Activated naive CD4-positive, alpha-beta T cell treated with anti-CD3 and anti-CD28 coated beads, Interleukin-2, amount 10 ng/mL, durations not matched to agents 7 days and 5 days (primary cell): Measurements from ENCODE around the gene TFCP2.

Experiments
- CTCF ChIA-PET: fragments of 350-600 bp; sonication (Branson Sonifier 250); formaldehyde crosslinking; loops from one replicate; lab custom pipeline; 2021; ENCODE audit warnings: antibody characterized with exemption; lab: Charles Lee
- DNase-seq: peaks from one replicate; pipeline ENCODE4 v3.0.0-alpha.2; 2020
- H3K27ac Mint-ChIP-seq: one replicate; pipeline ENCODE4 v1.8.0; 2021; ENCODE audit warnings: mild to moderate bottlenecking, moderate library complexity, mixed read lengths
- H3K27me3 Mint-ChIP-seq: one replicate; pipeline ENCODE4 v1.8.0; 2021; ENCODE audit warnings: mild to moderate bottlenecking, mixed read lengths
- H3K36me3 Mint-ChIP-seq: one replicate; pipeline ENCODE4 v1.8.0; 2021; ENCODE audit warnings: mixed read lengths
- H3K4me1 Mint-ChIP-seq: one replicate; pipeline ENCODE4 v1.8.0; 2021; ENCODE audit warnings: mixed read lengths
- H3K4me3 Mint-ChIP-seq: one replicate; pipeline ENCODE4 v1.8.0; 2021; ENCODE audit warnings: mild to moderate bottlenecking, moderate library complexity, mixed read lengths
- H3K9me3 Mint-ChIP-seq: one replicate; pipeline ENCODE4 v1.8.0; 2021; ENCODE audit warnings: mixed read lengths

Gene TFCP2

DNA sequence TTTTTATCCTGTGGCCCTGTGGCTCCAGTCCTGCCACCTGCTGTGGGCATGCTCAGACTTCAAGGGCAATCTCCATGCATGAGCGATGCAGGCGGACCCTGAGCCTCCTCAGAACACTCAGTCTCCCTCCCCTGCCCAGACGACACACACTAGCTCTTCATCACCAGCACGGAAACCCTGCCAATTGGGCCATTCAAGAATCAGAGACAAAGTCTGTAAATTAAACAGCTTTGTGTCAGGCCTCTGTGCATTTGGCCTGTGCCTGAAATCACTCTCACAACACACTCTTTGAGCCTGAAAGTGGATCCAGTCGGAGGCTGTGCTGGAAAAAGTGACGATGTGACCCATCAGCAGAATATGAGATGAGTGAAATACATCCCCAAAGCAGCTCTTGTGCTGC is 32.4 kb upstream of the TFCP2 start:
- Mint-ChIP-seq H3K27ac (no peak overlapping the region), H3K27me3 (peaks cover 3% of the 10 kb centered on the region), H3K4me1 (peaks cover 14% of the 10 kb centered on the region), H3K9me3 (no peaks in the 10 kb centered on the region), H3K4me3 (no peak overlapping the region), H3K36me3 (no peaks in the 10 kb centered on the region)
- DNase-seq, result no peak
- CTCF ChIA-PET, result interaction anchor here (1.2 kb wide), 1 partner anchor 136 kb away, joined by 5 read pairs; no protein-coding TSS in a partner anchor

DNA sequence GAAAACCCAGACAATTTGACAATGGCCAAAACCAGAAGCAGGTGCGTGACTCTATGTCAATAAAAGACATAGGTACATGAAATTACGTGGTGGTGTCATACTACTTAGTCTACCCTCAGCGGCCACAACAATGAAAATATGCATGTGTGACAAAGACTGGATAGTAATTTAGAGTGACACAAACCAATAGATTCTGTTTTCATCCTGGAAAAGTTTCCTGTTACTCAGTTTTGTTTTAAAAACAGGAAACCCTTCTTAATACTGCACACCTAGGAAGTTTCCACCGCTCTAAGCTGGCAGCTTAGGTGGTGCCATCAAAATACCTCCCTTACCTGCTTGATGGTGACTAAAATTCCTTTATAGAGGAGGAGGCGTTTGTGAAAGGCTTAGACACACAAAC is 29.8 kb upstream of the TFCP2 start:
- no peak for DNase-seq
- Mint-ChIP-seq H3K9me3 (no peaks in the 10 kb centered on the region), H3K27ac (peak overlapping the region; percentile 71), H3K27me3 (no peaks in the 10 kb centered on the region), H3K4me3 (no peak overlapping the region), H3K36me3 (no peaks in the 10 kb centered on the region), H3K4me1 (peaks cover 14% of the 10 kb centered on the region)
- CTCF ChIA-PET, result no interaction called here

GRCh38 chr12:51200806-51201205 is 27.9 kb upstream of the TFCP2 start:
- Mint-ChIP-seq H3K27me3 (no peaks in the 10 kb centered on the region), H3K9me3 (no peaks in the 10 kb centered on the region), H3K4me1 (peaks cover 14% of the 10 kb centered on the region), H3K36me3 (no peaks in the 10 kb centered on the region), H3K27ac (no peak overlapping the region), H3K4me3 (no peak overlapping the region)
- no peak for DNase-seq
- CTCF ChIA-PET, result no interaction called here

DNA sequence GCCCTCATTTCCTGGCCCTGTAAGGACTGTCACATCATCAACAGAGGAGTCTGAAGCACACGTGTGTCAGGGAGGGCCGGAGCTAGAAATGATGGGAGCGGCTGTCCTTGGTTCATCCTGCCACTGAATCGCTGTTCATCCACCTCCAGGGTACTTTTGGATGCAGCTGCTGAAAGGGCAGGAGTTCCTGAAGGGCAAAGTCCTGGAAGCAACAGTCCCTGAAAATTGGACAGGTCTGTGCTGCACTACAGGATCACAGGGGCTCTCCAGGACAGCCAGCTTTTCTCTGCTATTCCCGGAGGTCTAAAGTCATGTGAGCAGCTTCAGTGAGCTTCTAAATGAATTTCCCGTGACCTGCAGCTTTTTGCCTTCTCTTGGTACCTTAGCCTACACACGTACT is 27.2 kb upstream of the TFCP2 start:
- Mint-ChIP-seq H3K27ac (no peak overlapping the region), H3K36me3 (no peaks in the 10 kb centered on the region), H3K9me3 (no peaks in the 10 kb centered on the region), H3K4me3 (no peak overlapping the region), H3K27me3 (no peaks in the 10 kb centered on the region), H3K4me1 (peaks cover 14% of the 10 kb centered on the region)
- no peak for DNase-seq
- CTCF ChIA-PET, result no interaction called here

DNA sequence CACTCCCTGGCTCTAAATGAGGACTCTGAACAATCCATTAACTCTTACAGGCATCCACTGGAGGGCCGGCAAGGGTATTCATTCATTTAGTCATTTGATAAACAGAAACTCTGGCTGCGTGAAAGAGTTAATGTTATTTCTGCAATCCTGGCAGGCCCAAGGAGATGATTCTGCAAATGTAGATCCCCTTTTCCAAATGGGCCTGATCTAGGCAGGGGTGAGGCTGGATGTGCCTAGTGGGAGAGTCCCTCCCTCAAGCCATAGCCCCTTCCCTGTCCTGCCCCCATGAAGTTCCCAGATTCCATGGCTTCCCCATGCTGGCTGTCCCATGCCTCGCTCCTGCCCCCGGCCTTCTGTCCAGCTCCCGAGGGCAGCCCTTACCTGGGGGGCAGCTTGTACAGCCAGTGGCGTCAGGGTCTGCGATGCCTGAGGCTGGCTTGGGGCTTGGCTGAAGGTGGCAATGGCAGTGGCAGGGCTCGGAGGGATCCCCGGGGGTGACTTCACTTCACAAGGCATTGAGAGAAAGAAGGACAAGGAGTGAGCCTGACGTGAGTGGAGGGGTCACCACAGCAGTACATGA is 26.5 kb upstream of the TFCP2 start:
- Mint-ChIP-seq H3K4me3 (no peak overlapping the region), H3K27ac (no peak overlapping the region), H3K36me3 (no peaks in the 10 kb centered on the region), H3K27me3 (no peaks in the 10 kb centered on the region), H3K4me1 (peaks cover 14% of the 10 kb centered on the region), H3K9me3 (no peaks in the 10 kb centered on the region)
- CTCF ChIA-PET, result no interaction called here
- no peak for DNase-seq

- Mint-ChIP-seq H3K4me3 (no peak overlapping the region), H3K27ac (no peak overlapping the region)
- CTCF ChIA-PET, result no interaction called here
These were observed 25.8 kb upstream of the TFCP2 start for GRCh38 chr12:51198568-51199365.

GRCh38 chr12:51197736-51198567 is 25.0 kb upstream of the TFCP2 start:
- no peak overlapping the region for H3K27ac Mint-ChIP-seq
- no peaks in the 10 kb centered on the region for H3K36me3 Mint-ChIP-seq
- no peak for DNase-seq
- no peaks in the 10 kb centered on the region for H3K27me3 Mint-ChIP-seq
- H3K4me3 Mint-ChIP-seq, result no peak overlapping the region
- H3K9me3 Mint-ChIP-seq, result no peaks in the 10 kb centered on the region
- CTCF ChIA-PET, result no interaction called here
- peaks cover 6% of the 10 kb centered on the region for H3K4me1 Mint-ChIP-seq

More at GRCh38 chr12:51198568-51199365, 25.8 kb upstream of the TFCP2 start:
- peaks cover 14% of the 10 kb centered on the region for H3K4me1 Mint-ChIP-seq
- H3K9me3 Mint-ChIP-seq, result no peaks in the 10 kb centered on the region
- H3K27me3 Mint-ChIP-seq, result no peaks in the 10 kb centered on the region
- H3K36me3 Mint-ChIP-seq, result no peaks in the 10 kb centered on the region
- DNase-seq, result no peak

DNA sequence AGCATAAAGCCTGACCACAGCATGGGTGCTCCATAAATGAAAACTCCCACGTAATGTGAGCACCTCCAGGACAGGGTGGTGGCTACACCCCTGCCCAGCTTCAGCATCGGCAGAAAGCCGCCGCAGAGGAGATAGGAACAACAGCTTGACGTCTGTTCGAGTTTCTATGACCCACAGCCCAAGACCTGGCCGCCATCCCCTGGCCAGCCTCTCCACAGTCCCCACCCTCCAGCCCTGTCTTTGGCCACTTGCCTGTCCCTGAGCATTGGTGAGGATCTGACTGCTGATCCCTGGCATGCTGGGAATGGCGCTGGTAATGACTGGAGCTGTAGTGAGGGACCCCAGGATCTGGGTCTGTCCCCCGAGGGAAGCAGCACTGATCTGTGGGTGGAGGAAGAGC is 23.6 kb upstream of the TFCP2 start:
- no peak for DNase-seq
- CTCF ChIA-PET, result no interaction called here
- Mint-ChIP-seq H3K27me3 (no peaks in the 10 kb centered on the region), H3K4me3 (no peak overlapping the region), H3K4me1 (no peaks in the 10 kb centered on the region), H3K27ac (no peak overlapping the region), H3K36me3 (no peaks in the 10 kb centered on the region), H3K9me3 (no peaks in the 10 kb centered on the region)

DNA sequence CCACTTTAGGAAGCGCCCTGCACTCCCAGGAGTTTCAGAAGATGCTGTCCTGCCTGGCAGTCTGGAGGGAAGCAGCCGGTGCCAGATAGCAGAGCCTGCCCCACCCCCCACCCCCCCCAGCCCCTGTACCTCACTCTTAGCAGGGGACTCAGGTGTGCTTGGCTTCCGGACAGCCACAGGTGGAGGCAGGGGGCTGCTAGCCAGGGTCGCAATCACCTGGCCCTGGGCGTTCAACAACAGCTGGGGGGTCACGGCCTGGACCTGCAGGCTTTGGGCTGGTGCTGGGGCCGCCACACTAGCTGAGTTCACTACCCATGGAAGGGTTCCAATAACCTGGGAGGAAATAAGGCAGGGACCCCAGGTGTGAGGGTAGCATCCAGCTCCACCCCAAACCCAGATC is 22.9 kb upstream of the TFCP2 start:
- Mint-ChIP-seq H3K9me3 (no peaks in the 10 kb centered on the region), H3K4me1 (no peaks in the 10 kb centered on the region), H3K27ac (no peak overlapping the region), H3K4me3 (no peak overlapping the region), H3K27me3 (no peaks in the 10 kb centered on the region), H3K36me3 (no peaks in the 10 kb centered on the region)
- CTCF ChIA-PET, result interaction anchor here (0.5 kb wide), 1 partner anchor 13 kb away, joined by 3 read pairs; no protein-coding TSS in a partner anchor
- no peak for DNase-seq

DNA sequence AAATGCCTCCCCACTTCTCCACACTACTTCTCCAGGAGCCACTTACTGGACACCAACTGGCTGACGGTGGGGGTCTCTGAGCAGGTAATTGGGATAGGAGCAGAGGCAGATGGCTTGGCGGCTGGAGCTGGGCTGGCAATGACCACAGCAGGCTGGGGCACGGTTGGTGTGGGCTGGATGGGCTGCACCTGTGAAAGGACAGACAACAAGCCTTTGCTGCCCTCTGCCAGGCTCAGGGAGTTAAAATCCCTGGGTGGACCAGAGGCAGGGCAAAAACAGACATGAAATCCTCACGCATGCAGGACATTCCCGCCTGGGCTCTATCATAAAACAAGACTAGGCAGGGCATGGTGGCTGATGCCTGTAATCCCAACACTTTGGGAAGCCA is 19.3 kb upstream of the TFCP2 start:
- no peak for DNase-seq
- Mint-ChIP-seq H3K27ac (no peak overlapping the region), H3K4me1 (no peaks in the 10 kb centered on the region), H3K27me3 (no peaks in the 10 kb centered on the region), H3K36me3 (no peaks in the 10 kb centered on the region), H3K4me3 (no peak overlapping the region), H3K9me3 (no peaks in the 10 kb centered on the region)
- CTCF ChIA-PET, result no interaction called here

- H3K9me3 Mint-ChIP-seq, result no peaks in the 10 kb centered on the region
- CTCF ChIA-PET, result no interaction called here
- H3K4me1 Mint-ChIP-seq, result no peaks in the 10 kb centered on the region
- H3K27me3 Mint-ChIP-seq, result no peaks in the 10 kb centered on the region
- H3K27ac Mint-ChIP-seq, result no peak overlapping the region
- no peak for DNase-seq
- H3K36me3 Mint-ChIP-seq, result no peaks in the 10 kb centered on the region
- no peak overlapping the region for H3K4me3 Mint-ChIP-seq
These were observed 18.8 kb upstream of the TFCP2 start for GRCh38 chr12:51191516-51192283.

GRCh38 chr12:51190820-51191219 is 17.9 kb upstream of the TFCP2 start:
- CTCF ChIA-PET, result no interaction called here
- H3K4me3 Mint-ChIP-seq, result no peak overlapping the region
- H3K4me1 Mint-ChIP-seq, result no peaks in the 10 kb centered on the region
- no peaks in the 10 kb centered on the region for H3K9me3 Mint-ChIP-seq
- no peaks in the 10 kb centered on the region for H3K36me3 Mint-ChIP-seq
- no peaks in the 10 kb centered on the region for H3K27me3 Mint-ChIP-seq
- no peak for DNase-seq
- H3K27ac Mint-ChIP-seq, result no peak overlapping the region

- DNase-seq, result no peak
- Mint-ChIP-seq H3K27me3 (no peaks in the 10 kb centered on the region), H3K36me3 (no peaks in the 10 kb centered on the region), H3K9me3 (no peaks in the 10 kb centered on the region), H3K4me3 (no peak overlapping the region), H3K4me1 (no peaks in the 10 kb centered on the region), H3K27ac (no peak overlapping the region)
- CTCF ChIA-PET, result interaction anchor here (0.6 kb wide), 1 partner anchor 152 kb away, joined by 4 read pairs; no protein-coding TSS in a partner anchor
These were observed 16.9 kb upstream of the TFCP2 start for GRCh38 chr12:51189790-51190355.
